Measurements from ENCODE around the gene NATD1. TPM values are rescaled to one million over a fixed set of nuclear protein-coding genes. Genes with fewer than 3 reads are reported as not detected.

Gene NATD1
- total and polyA plus RNA-seq, 2 of the 8 experiments (the other 6 are each of a cell fraction or from before 2014, with no cell fraction given), result 5.4 to 8.4 TPM

GRCh38 chr17:21294321-21295035 lies 41.3 kb upstream of the NATD1 start:
- FAIRE-seq, result no peak
- WGBS, 2 experiments (ENCODE audit: extremely low coverage in 1 of 2, insufficient coverage in 1 of 2, insufficient read length in 1 of 2, insufficient replicate concordance in 2 of 2, low coverage in 1 of 2, low lambda C conversion rate in 2 of 2, missing lambda C conversion rate in 1 of 2), result 73% methylated on average over 12 of the region's 12 CpGs; no CpG with 5 or more reads in 1 of the 2 experiments
- TF ChIP-seq SP4 (IDR thresholded peaks at IDR 0.05; ENCODE audit: low read length), result no peak
- TF ChIP-seq ATF3 (IDR thresholded peaks at IDR 0.05; ENCODE audit: insufficient read depth, low read depth, low read length), result no peak
- no peak for TF ChIP-seq JUN (IDR thresholded peaks at IDR 0.05; ENCODE audit: low read depth, low read length)
- no peak for TF ChIP-seq GABPA (IDR thresholded peaks at IDR 0.05; ENCODE audit: borderline replicate concordance, insufficient read depth, low read length)
- no peak for TF ChIP-seq CHD2 (IDR thresholded peaks at IDR 0.05; ENCODE audit: low read length)
- no peak for TF ChIP-seq TCF12 (IDR thresholded peaks at IDR 0.05; ENCODE audit: low read depth, low read length)
- TF ChIP-seq HDAC6 (IDR thresholded peaks at IDR 0.05; ENCODE audit: low read depth, low read length), result no peak
- no peak for TF ChIP-seq TBP (IDR thresholded peaks at IDR 0.05; ENCODE audit: low read depth, low read length)
- no peak for TF ChIP-seq ZNF274 (IDR thresholded peaks at IDR 0.05; ENCODE audit: borderline replicate concordance, extremely low read depth, low read length)
- no peak for TF ChIP-seq TEAD4 (IDR thresholded peaks at IDR 0.05; ENCODE audit: low read depth, low read length)
- no peak for TF ChIP-seq RNF2 (IDR thresholded peaks at IDR 0.05; ENCODE audit: borderline replicate concordance, low read depth, low read length, missing control alignments, poor library complexity, severe bottlenecking)
- no peak for TF ChIP-seq TAF7 (optimal IDR thresholded peaks at IDR 0.05; ENCODE audit: borderline replicate concordance, low read depth, low read length)

More at GRCh38 chr17:21294321-21295035, 41.3 kb upstream of the NATD1 start:
- Histone ChIP-seq H3K27ac (ENCODE audit: low read depth, low read length) (no peak overlapping the region), H4K8ac (ENCODE audit: extremely low read depth, insufficient read depth, low read length) (no peak overlapping the region), H2BK12ac (ENCODE audit: low read depth, low read length) (no peak overlapping the region; the same call in 1 of the 2 replicates), H3K9ac (replicated peaks in 1 of 4; ENCODE audit: extremely low read depth in 1 of 4, low read depth in 3 of 4, low read length in 3 of 4) (no peak overlapping the region), H3K4me3 (ENCODE audit: extremely low read depth in 1 of 4, insufficient read depth in 2 of 4, low read depth in 3 of 4, low read length in 4 of 4) (no peak overlapping the region), H2BK20ac (ENCODE audit: low read length) (no peak overlapping the region), H3K23me2 (ENCODE audit: low read depth, low read length) (no peaks in the 10 kb centered on the region), H3K23ac (ENCODE audit: insufficient read length) (no peak overlapping the region), H3K14ac (ENCODE audit: insufficient read length) (no peak overlapping the region), H4K91ac (replicated peaks; ENCODE audit: insufficient read length, low read length) (no peak overlapping the region), H3K79me1 (ENCODE audit: low read depth, low read length) (peaks cover 14% of the 10 kb centered on the region), H2BK5ac (ENCODE audit: low read depth, low read length) (peak overlapping the region; percentile 3; the same call in 1 of the 2 replicates), H2AFZ (ENCODE audit: low read length) (no peak overlapping the region), H4K20me1 (replicated peaks in 1 of 2; ENCODE audit: control insufficient read depth in 1 of 2, insufficient read depth in 2 of 2, low read length in 2 of 2) (peaks cover 0 to 7% of the 10 kb centered on the region in 2 experiments), H2BK120ac (replicated peaks; ENCODE audit: low read depth, low read length) (no peak overlapping the region), H3K4ac (replicated peaks; ENCODE audit: insufficient read length, low read depth, low read length) (no peak overlapping the region), H3K18ac (ENCODE audit: extremely low read depth, low read length) (no peak overlapping the region), H4K5ac (ENCODE audit: insufficient read length, low read depth, low read length) (no peak overlapping the region), H3K36me3 (ENCODE audit: control insufficient read depth in 2 of 4, insufficient read depth in 4 of 4, low read length in 3 of 4) (no peaks in the 10 kb centered on the region), H3K79me2 (ENCODE audit: control insufficient read depth in 1 of 2, insufficient read depth in 2 of 2, low read length in 2 of 2) (0 out of 4 replicates have a peak, but pooled peaks cover 0 to 3% of the 10 kb centered on the region in 2 experiments), H3K4me1 (replicated peaks in 1 of 4; ENCODE audit: control insufficient read depth in 3 of 4, insufficient read depth in 4 of 4, low read length in 3 of 4) (no peaks in the 10 kb centered on the region), H3K56ac (replicated peaks; ENCODE audit: insufficient read length, low read depth, low read length) (no peak overlapping the region), H3K9me3 (ENCODE audit: insufficient read depth in 2 of 2, low read depth in 1 of 2, low read length in 1 of 2) (peaks cover 32 to 79% of the 10 kb centered on the region in 2 experiments; a peak in 3 of 4 replicates), H3K27me3 (replicated peaks in 1 of 4; ENCODE audit: control insufficient read depth in 3 of 4, extremely low read depth in 1 of 4, insufficient read depth in 3 of 4, low read length in 3 of 4) (no peaks in the 10 kb centered on the region), H2BK15ac (ENCODE audit: low read length) (no peak overlapping the region; the same call in 1 of the 2 replicates), H3K4me2 (ENCODE audit: insufficient read depth in 1 of 2, low read depth in 2 of 2, low read length in 2 of 2) (no peak overlapping the region), H2AK5ac (ENCODE audit: low read depth, low read length) (no peak overlapping the region)
- POLR2A ChIA-PET (ENCODE audit: partially characterized antibody), result interaction anchor here (1.5 kb wide), 1 partner anchor 11 kb away, joined by 5 read pairs; no protein-coding TSS in a partner anchor
- CTCF ChIA-PET (ENCODE audit: partially characterized antibody), result interaction anchor here (0.6 kb wide), 1 partner anchor 219 kb away, joined by 4 read pairs; no protein-coding TSS in a partner anchor
- DNase-seq (ENCODE audit: low read depth in 1 of 2, low spot score in 2 of 2), result no peak
